ENCODE measurements around the gene TXNDC15. TPM values are rescaled to one million over a fixed set of nuclear protein-coding genes. Genes with fewer than 3 reads are reported as not detected.
"Not testable (repeated sequence)": the region's sequence is repeated elsewhere in the genome, so short reads cannot be mapped to it uniquely, and the experiment has no call there.

TXNDC15 gene
- total RNA-seq, 1 donor from 2014 or later = 49.5 TPM

DNA sequence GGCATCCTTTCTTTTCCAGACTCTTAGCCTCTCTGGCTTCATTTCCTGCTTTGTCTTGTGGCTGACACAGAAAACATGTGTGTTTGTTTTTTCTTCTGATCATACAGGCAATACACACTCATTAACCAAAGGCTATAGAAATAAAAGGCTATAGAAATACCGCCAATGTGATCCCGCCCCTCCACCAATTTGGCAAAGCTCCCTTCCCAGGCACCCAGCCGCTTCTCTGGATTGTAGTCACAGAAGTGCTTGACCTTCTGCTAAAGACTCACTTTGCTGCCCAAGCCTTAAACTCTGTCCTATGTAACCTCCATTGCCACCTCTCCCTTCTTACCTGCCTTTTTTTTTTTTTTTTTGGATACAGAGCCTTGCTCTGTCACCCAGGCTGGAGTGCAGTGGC, 5.3 kb downstream of the TXNDC15 start:
- no peaks in the 10 kb centered on the region for H3K9me3 ChIP-seq (replicated peaks)
- peaks cover 54% of the 10 kb centered on the region for H3K4me1 ChIP-seq
- peak overlapping the region; percentile 40 for H3K27ac ChIP-seq (replicated peaks)
- no peaks in the 10 kb centered on the region for H3K27me3 ChIP-seq (ENCODE audit: low read depth)
- TF ChIP-seq, protein P1, sequence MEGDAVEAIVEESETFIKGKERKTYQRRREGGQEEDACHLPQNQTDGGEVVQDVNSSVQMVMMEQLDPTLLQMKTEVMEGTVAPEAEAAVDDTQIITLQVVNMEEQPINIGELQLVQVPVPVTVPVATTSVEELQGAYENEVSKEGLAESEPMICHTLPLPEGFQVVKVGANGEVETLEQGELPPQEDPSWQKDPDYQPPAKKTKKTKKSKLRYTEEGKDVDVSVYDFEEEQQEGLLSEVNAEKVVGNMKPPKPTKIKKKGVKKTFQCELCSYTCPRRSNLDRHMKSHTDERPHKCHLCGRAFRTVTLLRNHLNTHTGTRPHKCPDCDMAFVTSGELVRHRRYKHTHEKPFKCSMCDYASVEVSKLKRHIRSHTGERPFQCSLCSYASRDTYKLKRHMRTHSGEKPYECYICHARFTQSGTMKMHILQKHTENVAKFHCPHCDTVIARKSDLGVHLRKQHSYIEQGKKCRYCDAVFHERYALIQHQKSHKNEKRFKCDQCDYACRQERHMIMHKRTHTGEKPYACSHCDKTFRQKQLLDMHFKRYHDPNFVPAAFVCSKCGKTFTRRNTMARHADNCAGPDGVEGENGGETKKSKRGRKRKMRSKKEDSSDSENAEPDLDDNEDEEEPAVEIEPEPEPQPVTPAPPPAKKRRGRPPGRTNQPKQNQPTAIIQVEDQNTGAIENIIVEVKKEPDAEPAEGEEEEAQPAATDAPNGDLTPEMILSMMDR (IDR thresholded peaks at IDR 0.05; ENCODE audit: borderline replicate concordance) = no peak
- no peak for DNase-seq
- no peaks in the 10 kb centered on the region for H3K36me3 ChIP-seq
- no peak overlapping the region for H3K4me3 ChIP-seq
- intact Hi-C loops (cut with micrococcal nuclease) = no loop called here

DNA sequence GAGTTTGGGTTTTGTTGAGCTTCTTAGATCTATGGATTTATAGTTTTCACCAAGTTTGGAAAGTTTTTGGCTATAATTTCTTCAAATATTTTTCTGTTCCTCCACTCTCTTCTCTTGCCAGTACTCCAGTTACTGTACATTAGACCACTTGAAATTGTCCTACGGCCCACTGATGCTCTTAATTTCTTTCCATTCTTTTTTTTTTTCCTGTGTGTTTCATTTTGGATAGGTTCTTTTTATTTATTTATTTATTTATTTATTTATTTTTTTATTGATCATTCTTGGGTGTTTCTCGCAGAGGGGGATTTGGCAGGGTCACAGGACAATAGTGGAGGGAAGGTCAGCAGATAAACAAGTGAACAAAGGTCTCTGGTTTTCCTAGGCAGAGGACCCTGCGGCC, 6.8 kb downstream of the TXNDC15 start:
- H3K27ac ChIP-seq (replicated peaks); DNase-seq; intact Hi-C loops (cut with micrococcal nuclease); H3K36me3 ChIP-seq; H3K4me3 ChIP-seq; H3K9me3 ChIP-seq (replicated peaks); H3K27me3 ChIP-seq (ENCODE audit: low read depth): not testable (repeated sequence)
- peaks cover 39% of the 10 kb centered on the region for H3K4me1 ChIP-seq

DNA sequence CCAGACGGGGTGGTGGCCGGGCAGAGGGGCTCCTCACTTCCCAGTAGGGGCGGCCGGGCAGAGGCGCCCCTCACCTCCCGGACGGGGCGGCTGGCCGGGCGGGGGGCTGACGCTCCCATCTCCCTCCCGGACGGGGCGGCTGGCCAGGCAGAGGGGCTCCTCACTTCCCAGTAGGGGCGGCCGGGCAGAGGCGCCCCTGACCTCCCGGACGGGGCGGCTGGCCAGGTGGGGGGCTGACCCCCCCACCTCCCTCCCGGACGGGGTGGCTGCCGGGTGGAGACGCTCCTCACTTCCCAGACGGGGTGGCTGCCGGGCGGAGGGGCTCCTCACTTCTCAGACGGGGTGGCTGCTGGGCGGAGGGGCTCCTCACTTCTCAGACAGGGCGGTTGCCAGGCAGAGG, 7.5 kb downstream of the TXNDC15 start:
- intact Hi-C loops (cut with micrococcal nuclease); H3K36me3 ChIP-seq; H3K27ac ChIP-seq (replicated peaks); DNase-seq; H3K9me3 ChIP-seq (replicated peaks); H3K27me3 ChIP-seq (ENCODE audit: low read depth); H3K4me3 ChIP-seq: not testable (repeated sequence)
- H3K4me1 ChIP-seq = peaks cover 37% of the 10 kb centered on the region

DNA sequence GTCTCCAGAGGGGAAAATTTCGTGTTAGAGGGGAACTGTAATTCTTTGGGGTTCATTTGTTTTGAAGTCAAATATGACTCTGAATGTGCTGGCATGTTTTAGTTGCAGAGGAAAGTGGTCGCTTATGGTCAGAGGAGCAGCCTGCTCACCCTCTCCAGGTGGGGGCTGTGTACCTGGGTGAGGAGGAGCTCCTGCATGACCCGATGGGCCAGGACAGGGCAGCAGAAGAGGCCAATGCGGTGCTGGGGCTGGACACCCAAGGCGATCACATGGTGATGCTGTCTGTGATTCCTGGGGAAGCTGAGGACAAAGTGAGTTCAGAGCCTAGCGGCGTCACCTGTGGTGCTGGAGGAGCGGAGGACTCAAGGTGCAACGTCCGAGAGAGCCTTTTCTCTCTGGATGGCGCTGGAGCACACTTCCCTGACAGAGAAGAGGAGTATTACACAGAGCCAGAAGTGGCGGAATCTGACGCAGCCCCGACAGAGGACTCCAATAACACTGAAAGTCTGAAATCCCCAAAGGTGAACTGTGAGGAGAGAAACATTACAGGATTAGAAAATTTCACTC, 13.5 kb downstream of the TXNDC15 start:
- TF ChIP-seq, protein P1 (IDR thresholded peaks at IDR 0.05; ENCODE audit: borderline replicate concordance) = no peak

DNA sequence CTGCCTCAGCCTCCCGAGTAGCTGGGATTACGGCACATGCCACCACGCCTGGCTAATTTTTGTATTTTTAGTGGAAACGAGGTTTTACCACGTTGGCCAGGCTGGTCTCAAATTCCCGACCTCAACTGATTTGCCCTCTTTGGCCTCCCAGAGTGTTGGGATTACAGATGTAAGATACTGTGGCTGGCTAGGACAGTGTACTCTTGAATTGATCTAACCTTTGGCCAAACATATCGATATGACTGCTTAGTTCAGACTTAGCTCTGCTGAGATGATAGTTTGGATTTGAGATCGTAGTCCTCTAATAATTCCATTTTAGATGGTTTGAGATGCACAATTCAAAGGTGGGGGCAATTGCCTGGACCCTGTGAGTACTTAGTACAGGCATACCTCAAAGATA, 15.2 kb downstream of the TXNDC15 start:
- peaks cover 51% of the 10 kb centered on the region for H3K36me3 ChIP-seq
- H3K4me1 ChIP-seq = peaks cover 6% of the 10 kb centered on the region
- no peaks in the 10 kb centered on the region for H3K9me3 ChIP-seq (replicated peaks)
- no peak overlapping the region for H3K27ac ChIP-seq (replicated peaks)
- H3K27me3 ChIP-seq (ENCODE audit: low read depth) = no peaks in the 10 kb centered on the region
- H3K4me3 ChIP-seq = no peak overlapping the region
- intact Hi-C loops (cut with micrococcal nuclease) = no loop called here
- no peak for DNase-seq
- TF ChIP-seq, protein P1 (IDR thresholded peaks at IDR 0.05; ENCODE audit: borderline replicate concordance) = no peak

More for the DNA sequence above, 13.5 kb downstream of the TXNDC15 start:
- H3K4me3 ChIP-seq = no peak overlapping the region
- no peaks in the 10 kb centered on the region for H3K9me3 ChIP-seq (replicated peaks)
- H3K4me1 ChIP-seq = peaks cover 6% of the 10 kb centered on the region
- DNase-seq = no peak
- intact Hi-C loops (cut with micrococcal nuclease) = no loop called here
- peaks cover 40% of the 10 kb centered on the region for H3K36me3 ChIP-seq
- H3K27ac ChIP-seq (replicated peaks) = no peak overlapping the region
- no peaks in the 10 kb centered on the region for H3K27me3 ChIP-seq (ENCODE audit: low read depth)

DNA sequence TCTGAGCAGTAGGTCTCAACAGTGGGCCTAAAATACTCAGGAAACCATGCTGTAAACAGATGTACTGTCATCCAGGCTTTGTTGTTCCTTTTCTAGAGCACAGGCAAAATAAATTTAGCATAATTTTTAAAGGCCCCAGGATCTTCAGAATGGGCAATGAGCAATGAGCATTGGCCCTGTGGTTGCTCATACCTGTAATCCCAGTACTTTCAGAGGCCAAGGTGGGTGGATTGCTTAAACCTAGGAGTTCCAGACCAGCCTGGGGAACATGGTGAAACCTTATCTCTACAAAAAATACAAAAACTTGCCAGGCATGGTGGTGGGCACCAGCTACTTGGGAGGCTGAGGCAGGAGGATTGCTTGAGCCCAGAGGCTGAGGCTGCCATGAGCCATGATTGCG, 17.3 kb downstream of the TXNDC15 start:
- H3K27ac ChIP-seq (replicated peaks) = no peak overlapping the region
- intact Hi-C loops (cut with micrococcal nuclease) = no loop called here
- DNase-seq = no peak
- H3K27me3 ChIP-seq (ENCODE audit: low read depth) = no peaks in the 10 kb centered on the region
- no peak overlapping the region for H3K4me3 ChIP-seq
- TF ChIP-seq, protein P1 (IDR thresholded peaks at IDR 0.05; ENCODE audit: borderline replicate concordance) = no peak
- H3K4me1 ChIP-seq = peaks cover 3% of the 10 kb centered on the region
- peaks cover 71% of the 10 kb centered on the region for H3K36me3 ChIP-seq
- H3K9me3 ChIP-seq (replicated peaks) = no peaks in the 10 kb centered on the region

Measured in left ventricle myocardium inferior (tissue), 1 donor.